Coronary artery (tissue), 2 donors: ENCODE results near the gene INHA.

ENCODE experiments used
- DNase-seq: peaks from one replicate; pipeline ENCODE4 v3.0.0-alpha.2; 2017; ENCODE audit warnings: low spot score
- H3K27ac ChIP-seq, 2 donors: fragments of 200-600 bp; sonication (generic); one replicate each; pipeline ENCODE4 v1.5.1; 2016 to 2019
- H3K4me3 ChIP-seq: fragments of 200-600 bp; sonication (generic); 2 replicates; pipeline ENCODE4 v1.5.1; 2016; ENCODE audit warnings: mild to moderate bottlenecking, moderate library complexity
- TF ChIP-seq, protein P1 (sequence below): fragments of 200-600 bp; sonication (generic); IDR thresholded peaks from one replicate; pipeline ENCODE4 v1.5.1; 2019; ENCODE audit warnings: antibody characterized with exemption

Gene INHA

DNA sequence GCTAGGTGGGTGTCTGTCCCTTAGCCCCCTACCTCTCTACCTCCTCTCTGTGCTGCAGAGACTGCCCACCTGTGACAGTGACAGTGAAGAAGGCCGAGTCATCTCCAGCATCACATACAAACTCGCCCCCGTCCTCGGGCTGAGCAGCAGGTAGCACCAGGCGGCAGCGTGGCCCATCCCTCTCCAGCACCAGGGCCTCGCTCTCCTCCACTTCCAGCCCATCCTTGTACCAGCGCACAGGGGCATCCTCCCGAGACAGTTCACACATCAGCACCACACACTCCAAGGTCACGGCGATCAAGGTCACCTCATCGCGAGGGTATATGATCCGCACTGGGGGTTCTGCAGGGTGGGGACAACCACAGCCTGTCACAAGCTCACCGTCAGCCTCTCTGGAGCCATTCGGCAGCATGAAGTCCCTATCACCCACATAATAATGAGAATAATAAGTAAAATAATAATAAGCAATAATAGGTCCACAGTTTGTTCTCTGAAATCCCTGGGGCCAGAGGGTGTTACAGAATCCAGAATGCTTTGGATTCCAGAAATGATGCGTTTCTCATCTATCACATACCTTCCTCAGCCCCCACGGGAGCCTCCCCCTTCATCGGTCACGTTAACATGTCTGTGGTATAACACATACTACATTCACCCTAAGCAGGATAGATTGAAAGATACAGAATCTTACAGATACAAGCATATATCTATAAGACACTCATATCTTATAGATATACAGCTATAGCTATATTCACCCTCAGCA, 12.8 kb upstream of the INHA start:
- TF ChIP-seq, protein P1, sequence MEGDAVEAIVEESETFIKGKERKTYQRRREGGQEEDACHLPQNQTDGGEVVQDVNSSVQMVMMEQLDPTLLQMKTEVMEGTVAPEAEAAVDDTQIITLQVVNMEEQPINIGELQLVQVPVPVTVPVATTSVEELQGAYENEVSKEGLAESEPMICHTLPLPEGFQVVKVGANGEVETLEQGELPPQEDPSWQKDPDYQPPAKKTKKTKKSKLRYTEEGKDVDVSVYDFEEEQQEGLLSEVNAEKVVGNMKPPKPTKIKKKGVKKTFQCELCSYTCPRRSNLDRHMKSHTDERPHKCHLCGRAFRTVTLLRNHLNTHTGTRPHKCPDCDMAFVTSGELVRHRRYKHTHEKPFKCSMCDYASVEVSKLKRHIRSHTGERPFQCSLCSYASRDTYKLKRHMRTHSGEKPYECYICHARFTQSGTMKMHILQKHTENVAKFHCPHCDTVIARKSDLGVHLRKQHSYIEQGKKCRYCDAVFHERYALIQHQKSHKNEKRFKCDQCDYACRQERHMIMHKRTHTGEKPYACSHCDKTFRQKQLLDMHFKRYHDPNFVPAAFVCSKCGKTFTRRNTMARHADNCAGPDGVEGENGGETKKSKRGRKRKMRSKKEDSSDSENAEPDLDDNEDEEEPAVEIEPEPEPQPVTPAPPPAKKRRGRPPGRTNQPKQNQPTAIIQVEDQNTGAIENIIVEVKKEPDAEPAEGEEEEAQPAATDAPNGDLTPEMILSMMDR = no peak
- no peak for DNase-seq
- Histone ChIP-seq H3K4me3 (no peak overlapping the region), H3K27ac (no peak overlapping the region)

DNA sequence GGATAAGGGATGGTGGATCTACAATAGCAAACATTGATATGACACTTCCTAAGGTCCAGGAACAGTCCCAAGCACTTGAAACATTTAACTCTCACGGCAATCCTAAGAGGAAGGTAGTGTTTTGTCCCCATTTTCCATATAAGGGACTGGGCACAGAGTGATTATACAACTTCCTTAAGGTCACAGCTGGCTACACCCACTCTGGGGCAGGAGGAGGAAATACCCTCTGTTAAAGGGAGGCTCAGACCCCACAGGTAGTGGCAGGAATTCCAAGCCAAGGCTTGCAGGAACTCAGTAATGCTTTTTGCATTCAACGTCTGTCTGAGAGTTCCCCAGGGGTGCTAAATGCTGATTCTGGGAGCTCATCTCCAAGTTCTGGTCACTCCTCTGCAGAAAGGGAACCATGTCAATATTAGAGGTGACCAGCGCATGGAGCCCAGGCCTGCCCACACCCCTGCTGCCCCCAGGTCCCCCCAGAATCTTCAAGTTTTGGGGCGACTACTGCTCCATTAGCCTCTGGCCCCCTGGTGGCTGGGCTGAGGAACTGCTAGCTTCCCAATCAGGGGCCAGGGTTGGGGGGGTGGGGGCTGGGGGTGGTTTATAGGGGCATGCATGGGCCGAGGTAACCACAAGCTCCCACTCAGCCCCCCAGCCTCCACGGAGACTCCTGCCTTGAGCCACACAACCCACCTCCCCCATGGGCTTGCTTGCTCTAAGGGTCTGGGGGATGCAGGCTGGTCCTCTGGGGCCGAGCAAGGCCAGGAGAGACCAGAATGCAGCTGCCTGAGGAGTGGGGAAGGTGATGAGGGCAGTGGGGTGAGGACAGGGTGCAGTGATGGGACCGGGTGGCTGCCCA, 11.8 kb upstream of the INHA start:
- H3K27ac ChIP-seq = no peak overlapping the region
- H3K4me3 ChIP-seq = no peak overlapping the region
- TF ChIP-seq, protein P1 = peak; percentile 90
- no peak for DNase-seq

DNA sequence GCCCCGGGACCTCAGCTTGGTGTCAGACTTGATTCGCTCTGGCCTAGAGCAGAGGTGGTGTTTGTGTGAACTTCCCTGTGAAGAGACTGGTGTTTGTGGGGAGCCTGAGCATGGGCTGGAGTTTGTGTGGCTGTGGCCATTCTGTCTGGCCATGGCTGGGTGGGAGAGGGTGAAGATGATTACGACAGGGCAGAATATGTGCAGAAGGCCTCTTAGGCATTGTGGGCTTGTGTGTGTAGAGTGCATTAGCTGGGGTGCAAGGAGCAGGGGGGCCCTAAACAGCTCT, 11.3 kb upstream of the INHA start:
- Histone ChIP-seq H3K27ac (no peak overlapping the region), H3K4me3 (no peak overlapping the region)
- TF ChIP-seq, protein P1 = no peak
- no peak for DNase-seq

DNA sequence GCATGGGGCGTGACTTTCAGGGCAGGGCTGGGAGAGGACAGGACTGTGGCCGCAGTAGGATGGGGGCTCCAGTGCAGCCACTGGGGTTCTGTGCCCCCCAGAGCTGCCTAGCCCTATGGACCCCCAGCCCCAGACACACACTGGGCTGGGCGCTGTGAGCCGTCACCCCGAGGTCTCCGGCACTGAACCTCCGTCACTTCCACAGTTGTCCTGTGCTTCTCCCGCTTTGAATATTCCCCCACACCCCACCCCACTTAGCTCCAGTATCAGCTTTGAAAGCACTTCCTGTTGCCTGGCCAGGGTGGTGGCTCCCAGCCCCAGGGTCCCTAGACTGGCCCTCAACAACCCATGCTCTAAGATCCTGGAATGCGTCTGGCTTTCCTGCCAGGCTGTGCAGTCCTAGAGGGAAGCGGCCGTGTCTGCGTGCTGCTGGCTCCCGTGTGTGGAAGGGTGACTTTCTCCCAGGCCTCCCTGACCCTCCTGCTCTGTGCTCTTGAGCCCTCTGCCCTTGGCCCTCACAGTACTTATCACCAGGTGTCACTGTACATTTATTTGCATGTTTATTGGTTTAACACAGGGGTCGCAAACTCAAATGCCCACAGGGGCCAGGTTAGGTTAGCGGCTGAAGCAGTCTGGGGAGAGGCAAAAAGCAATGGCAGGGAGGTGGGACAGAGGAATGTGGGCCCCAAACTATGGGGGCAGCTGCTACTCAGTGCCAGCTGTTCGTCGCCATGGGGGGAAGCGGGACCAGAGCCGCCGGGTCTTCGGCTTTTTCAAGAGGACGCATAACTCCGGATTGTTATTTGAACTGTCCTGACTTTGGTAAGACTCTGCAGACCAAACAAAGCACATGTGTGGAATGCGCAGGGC, 10.7 kb upstream of the INHA start:
- TF ChIP-seq, protein P1 = no peak
- peak; percentile 50 for DNase-seq
- Histone ChIP-seq H3K27ac (no peak overlapping the region), H3K4me3 (no peak overlapping the region)

DNA sequence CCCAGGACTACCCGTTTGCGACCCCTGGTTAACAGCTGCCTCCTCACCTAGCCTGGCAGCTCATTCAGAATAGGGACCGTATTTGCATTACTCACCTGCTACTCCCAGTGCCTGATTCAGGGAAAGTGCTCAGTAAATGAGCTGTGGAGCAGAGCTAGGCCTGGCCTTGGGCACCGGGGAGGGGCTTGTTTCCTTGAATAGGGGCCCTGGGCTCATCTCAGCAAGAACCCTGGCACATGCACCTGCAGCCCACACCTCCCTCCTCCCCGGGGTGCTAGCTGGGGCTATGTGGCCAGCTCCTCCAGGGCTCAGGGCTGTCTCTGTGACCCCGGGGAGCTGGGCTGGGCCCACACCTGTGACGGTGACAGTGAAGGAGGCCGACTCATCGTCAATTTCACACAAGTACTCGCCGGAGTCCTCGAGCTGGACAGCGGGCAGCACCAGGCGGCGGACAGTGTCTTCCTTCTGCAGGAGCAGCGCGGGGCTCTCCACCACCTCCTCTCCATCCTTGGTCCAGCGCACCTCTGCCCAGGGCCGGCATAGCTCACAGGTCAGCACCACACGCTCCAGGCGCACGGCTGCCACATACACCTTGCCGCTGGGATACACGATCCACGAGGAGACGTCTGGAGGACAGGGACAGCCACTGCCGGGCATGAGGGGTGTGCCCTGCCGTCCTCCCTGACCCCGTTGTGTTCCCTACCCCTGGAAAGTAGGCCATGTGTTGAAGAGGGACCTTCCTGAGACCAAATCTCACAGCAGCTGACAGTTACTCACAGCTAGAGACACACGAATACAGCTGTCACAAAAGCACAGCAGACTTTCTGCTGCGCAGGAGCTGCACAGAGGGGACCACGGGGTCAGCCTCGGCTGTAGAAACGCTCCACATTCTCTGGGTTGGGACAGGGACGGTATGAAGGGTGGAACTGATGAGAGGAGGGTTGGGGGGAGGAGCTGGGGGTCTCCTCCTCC, 9.8 kb upstream of the INHA start:
- no peak overlapping the region for H3K4me3 ChIP-seq
- H3K27ac ChIP-seq = no peak overlapping the region
- DNase-seq = peak; percentile 69
- TF ChIP-seq, protein P1 = no peak

DNA sequence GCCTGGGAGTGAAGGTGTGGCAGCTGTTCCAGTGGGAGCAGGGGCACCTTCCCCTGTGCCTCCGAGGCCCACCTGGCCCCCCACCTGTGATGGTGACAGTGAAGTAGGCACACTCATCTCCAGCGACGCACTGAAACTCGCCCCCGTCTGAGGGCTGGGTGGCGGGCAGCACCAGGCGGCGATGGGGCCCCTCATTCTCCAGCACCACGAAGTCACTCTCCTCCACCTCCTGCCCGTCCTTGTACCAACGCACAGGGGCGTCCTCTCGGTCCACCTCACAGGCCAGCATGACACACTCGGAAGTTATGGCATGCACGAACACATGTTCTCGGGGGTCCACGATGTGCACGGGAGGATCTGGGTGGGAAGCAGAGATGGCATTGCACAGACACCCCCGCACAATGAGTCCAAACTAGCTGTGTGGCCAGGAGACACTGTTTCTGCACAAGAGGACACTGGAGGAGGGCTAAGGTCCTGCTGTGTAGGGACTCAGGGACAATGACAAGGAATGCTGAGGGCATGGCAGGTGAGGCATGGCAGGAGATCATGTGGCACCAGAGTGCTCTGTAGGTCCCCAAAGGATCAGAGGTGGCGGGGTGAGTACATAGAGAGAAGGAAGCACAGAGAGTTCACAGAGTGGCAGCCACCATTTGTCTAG, 8.7 kb upstream of the INHA start:
- TF ChIP-seq, protein P1 = no peak
- H3K27ac ChIP-seq = no peak overlapping the region
- no peak overlapping the region for H3K4me3 ChIP-seq
- DNase-seq = no peak
